Measurements from ENCODE around the gene ARHGEF4. TPM values are rescaled to one million over a fixed set of nuclear protein-coding genes. Genes with fewer than 3 reads are reported as not detected.

ARHGEF4 gene
- total RNA-seq, 1 donor from 2014 or later, result 4.8 TPM

- FAIRE-seq (no peak), DNase-seq (ENCODE audit: low read depth) (no peak)
- H3K9me3 ChIP-seq (ENCODE audit: insufficient read depth, low read depth, low read length), result no peaks in the 10 kb centered on the region
These were observed 39.2 kb downstream of the ARHGEF4 start for GRCh38 chr2:130875935-130876334.

GRCh38 chr2:130877258-130877657, 40.5 kb downstream of the ARHGEF4 start:
- FAIRE-seq, result no peak
- no peak overlapping the region for H3K4me2 ChIP-seq (ENCODE audit: low read length)
- H3K4me3 Mint-ChIP-seq (ENCODE audit: unreplicated experiment), result no peak overlapping the region

More at GRCh38 chr2:130875935-130876334, 39.2 kb downstream of the ARHGEF4 start:
- H3K27ac Mint-ChIP-seq (ENCODE audit: unreplicated experiment), result no peak overlapping the region
- no peaks in the 10 kb centered on the region for H3K4me1 Mint-ChIP-seq (ENCODE audit: low read depth, unreplicated experiment)
- H3K9me3 Mint-ChIP-seq (ENCODE audit: unreplicated experiment), result peaks cover 11% of the 10 kb centered on the region
- H2AFZ ChIP-seq (ENCODE audit: low read depth, low read length), result no peak overlapping the region
- no peaks in the 10 kb centered on the region for H3K36me3 ChIP-seq (ENCODE audit: insufficient read depth, low read length)
- no peak overlapping the region for H3K9ac ChIP-seq (ENCODE audit: low read length)
- H3K4me1 ChIP-seq (ENCODE audit: insufficient read depth, low read length), result no peaks in the 10 kb centered on the region
- H3K27ac ChIP-seq (ENCODE audit: low read depth, low read length), result no peak overlapping the region
- H3K79me2 ChIP-seq (ENCODE audit: insufficient read depth, low read length), result no peaks in the 10 kb centered on the region
- TF ChIP-seq EZH2 (IDR thresholded peaks at IDR 0.05; ENCODE audit: insufficient read depth, low read length) (no peak), CTCF (IDR thresholded peaks at IDR 0.05; ENCODE audit: insufficient read depth, low read depth, low read length) (no peak)
- H3K4me3 ChIP-seq (ENCODE audit: insufficient read depth, low read depth, low read length), result no peak overlapping the region
- no peaks in the 10 kb centered on the region for H4K20me1 ChIP-seq (ENCODE audit: insufficient read depth, low read length)
- peaks cover 8% of the 10 kb centered on the region for H3K27me3 ChIP-seq (ENCODE audit: insufficient read depth, low read length)
- H3K36me3 Mint-ChIP-seq (ENCODE audit: low read depth, unreplicated experiment), result peaks cover 1% of the 10 kb centered on the region
- H3K4me2 ChIP-seq (ENCODE audit: low read length), result no peak overlapping the region
- no peak overlapping the region for H3K4me3 Mint-ChIP-seq (ENCODE audit: unreplicated experiment)
- H3K27me3 Mint-ChIP-seq (ENCODE audit: low read depth, unreplicated experiment), result peaks cover 11% of the 10 kb centered on the region

More at GRCh38 chr2:130877258-130877657, 40.5 kb downstream of the ARHGEF4 start:
- Histone ChIP-seq H3K4me3 (ENCODE audit: insufficient read depth, low read depth, low read length) (no peak overlapping the region), H3K9me3 (ENCODE audit: insufficient read depth, low read depth, low read length) (no peaks in the 10 kb centered on the region), H3K9ac (ENCODE audit: low read length) (no peak overlapping the region), H3K36me3 (ENCODE audit: insufficient read depth, low read length) (no peaks in the 10 kb centered on the region), H3K79me2 (ENCODE audit: insufficient read depth, low read length) (no peaks in the 10 kb centered on the region), H3K27me3 (ENCODE audit: insufficient read depth, low read length) (peaks cover 5% of the 10 kb centered on the region), H3K4me1 (ENCODE audit: insufficient read depth, low read length) (no peaks in the 10 kb centered on the region), H4K20me1 (ENCODE audit: insufficient read depth, low read length) (no peaks in the 10 kb centered on the region), H2AFZ (ENCODE audit: low read depth, low read length) (no peak overlapping the region), H3K27ac (ENCODE audit: low read depth, low read length) (no peak overlapping the region)
- peaks cover 16% of the 10 kb centered on the region for H3K27me3 Mint-ChIP-seq (ENCODE audit: low read depth, unreplicated experiment)
- peaks cover 3% of the 10 kb centered on the region for H3K4me1 Mint-ChIP-seq (ENCODE audit: low read depth, unreplicated experiment)
- DNase-seq (ENCODE audit: low read depth), result no peak
- peaks cover 11% of the 10 kb centered on the region for H3K9me3 Mint-ChIP-seq (ENCODE audit: unreplicated experiment)
- TF ChIP-seq EZH2 (IDR thresholded peaks at IDR 0.05; ENCODE audit: insufficient read depth, low read length), result no peak
- TF ChIP-seq CTCF (IDR thresholded peaks at IDR 0.05; ENCODE audit: insufficient read depth, low read depth, low read length), result no peak
- peaks cover 1% of the 10 kb centered on the region for H3K36me3 Mint-ChIP-seq (ENCODE audit: low read depth, unreplicated experiment)
- no peak overlapping the region for H3K27ac Mint-ChIP-seq (ENCODE audit: unreplicated experiment)

Data from astrocyte (in vitro differentiated cells and primary cell).